ENCODE data around the gene LRG1. TPM values are rescaled to one million over a fixed set of nuclear protein-coding genes. Genes with fewer than 3 reads are reported as not detected.

The LRG1 gene
- total and polyA plus RNA-seq, 9 of the 15 experiments (the other 6 are each of a cell fraction or from before 2014, with no cell fraction given): 1.5 to 11.9 (median 8.7) TPM

- TF ChIP-seq ZNF449 (CRISPR knock-in tag; IDR thresholded peaks at IDR 0.05): no peak
These were observed 5.9 kb downstream of the LRG1 start (continued) for GRCh38 chr19:4533835-4534424.

- no peak overlapping the region for H2AFZ ChIP-seq (ENCODE audit: low read depth, low read length)
- TF ChIP-seq RCOR1 (IDR thresholded peaks at IDR 0.05; ENCODE audit: borderline replicate concordance in 1 of 2, low read depth in 2 of 2, low read length in 2 of 2) (peak in 1 of 2 experiments; percentile 5; a peak in 1 of 4 replicates), ZNF695 (CRISPR knock-in tag; IDR thresholded peaks at IDR 0.05) (no peak), SMARCA5 (IDR thresholded peaks at IDR 0.05) (peak; percentile 52; the same call in 1 of the 2 replicates), ZNF444 (CRISPR knock-in tag; IDR thresholded peaks at IDR 0.05) (no peak), RBM25 (IDR thresholded peaks at IDR 0.05; ENCODE audit: low read depth, low read length, severe bottlenecking) (peak; percentile 79), KDM1A (IDR thresholded peaks at IDR 0.05) (peak in 1 of 2 experiments; percentile 48; a peak in 2 of 4 replicates), BCOR (IDR thresholded peaks at IDR 0.05) (peak; percentile 80), ADNP (tag; IDR thresholded peaks at IDR 0.05) (peak; percentile 13)
- H3K4me3 ChIP-seq: no peak overlapping the region
- H3K9me1 ChIP-seq (ENCODE audit: control insufficient read depth, insufficient read depth, low read length): no peaks in the 10 kb centered on the region
- FAIRE-seq (no peak), ATAC-seq (no peak), DNase-seq (ENCODE audit: extremely low read depth in 1 of 4, low spot score in 3 of 4) (no peak)
- H3K36me3 ChIP-seq (ENCODE audit: control insufficient read depth, insufficient read depth, low read length): peaks cover 6% of the 10 kb centered on the region; the same call in 1 of the 3 replicates
- ChIA-PET POLR2A (no interaction called here), CTCF (ENCODE audit: low intra/inter-chr PET ratio) (no interaction called here)
- H3K79me2 ChIP-seq (ENCODE audit: control insufficient read depth, insufficient read depth, low read length): peaks cover 5% of the 10 kb centered on the region; the same call in 1 of the 3 replicates
- intact Hi-C loops (cut with micrococcal nuclease): no loop called here
- in situ Hi-C loops (cut with MboI): no loop called here
- BruUV-seq (replicated peaks): no TSS peak
- H3K27me3 ChIP-seq (ENCODE audit: control insufficient read depth in 2 of 2, insufficient read depth in 2 of 2, low read length in 2 of 2): peaks cover 0 to 6% of the 10 kb centered on the region in 2 experiments; a peak in 3 of 5 replicates
- H3K4me1 ChIP-seq (replicated peaks in 1 of 2; ENCODE audit: control insufficient read depth in 2 of 2, insufficient read depth in 2 of 2, low read length in 2 of 2): peaks cover 0 to 40% of the 10 kb centered on the region in 2 experiments; a peak in 3 of 5 replicates
- no peak overlapping the region for H3K27ac ChIP-seq (ENCODE audit: extremely low read depth, low read depth, low read length)
- H3K9me3 ChIP-seq (replicated peaks; ENCODE audit: control insufficient read depth, insufficient read depth, low read depth, low read length): no peaks in the 10 kb centered on the region
- H4K20me1 ChIP-seq (replicated peaks; ENCODE audit: control insufficient read depth, insufficient read depth, low read length): no peaks in the 10 kb centered on the region
- no peak overlapping the region for H3K4me2 ChIP-seq (ENCODE audit: insufficient read depth, low read length)
- 36% methylated on average over 9 of the region's 9 CpGs for WGBS (ENCODE audit: insufficient coverage, low coverage, missing lambda C conversion rate)
- H3K9ac ChIP-seq (ENCODE audit: insufficient read depth in 1 of 2, low read depth in 2 of 2, low read length in 2 of 2): peak overlapping the region in 1 of 2 experiments; percentile 48; a peak in 1 of 4 replicates
These were observed 6.5 kb downstream of the LRG1 start for GRCh38 chr19:4533334-4533733.
